Prostate gland (tissue), 2 donors: ENCODE data around the gene FRMD4A. TPM values are rescaled to one million over a fixed set of nuclear protein-coding genes. Genes with fewer than 3 reads are reported as not detected.

Experiments used
- DNase-seq: peaks from one replicate; pipeline ENCODE4 v3.0.0-alpha.2; 2019; ENCODE audit warnings: low spot score
- H3K27ac ChIP-seq, 2 donors: fragments of 200-600 bp; sonication (generic); 2 replicates each; pipeline ENCODE4 v1.5.1; 2017 to 2019
- H3K27me3 ChIP-seq: fragments of 200-600 bp; sonication (generic); replicated peaks from 2 replicates; pipeline ENCODE4 v1.5.1; 2019; ENCODE audit not compliant: insufficient read depth
- H3K36me3 ChIP-seq, 2 donors: fragments of 200-600 bp; sonication (generic); 1 replicate in 1 of 2; 2 replicates in 1 of 2; pipeline versions ENCODE4 v1.5.1 to v1.8.1; 2017 to 2019
- H3K4me1 ChIP-seq: fragments of 200-600 bp; sonication (generic); replicated peaks from 2 replicates; pipeline ENCODE4 v1.5.1; 2019
- H3K4me3 ChIP-seq, 2 donors: fragments of 200-600 bp; sonication (generic); 2 replicates each; pipeline ENCODE4 v1.5.1; 2017 to 2019
- H3K9me3 ChIP-seq: fragments of 200-600 bp; sonication (generic); 2 replicates; pipeline ENCODE4 v1.5.1; 2017
- POLR2A ChIP-seq: fragments of 450-650 bp; IDR thresholded peaks from one replicate; pipeline ENCODE4 v1.6.1; 2016; ENCODE audit warnings: antibody characterized with exemption, mild to moderate bottlenecking
- POLR2AphosphoS5 ChIP-seq: sonication (generic); formaldehyde crosslinking; IDR thresholded peaks from one replicate; pipeline ENCODE4 v1.6.1; 2017; ENCODE audit warnings: antibody characterized with exemption
- WGBS: methylation state at CpG from one replicate; pipeline ENCODE4 v1.1.5; 2018; 5-methylcytosine and 5-hydroxymethylcytosine counted together
- intact Hi-C: fragments of 100-400 bp; cut with DNase I; formaldehyde crosslinking; loops from one replicate; pipeline ENCODE4 v1.14.2; 2022
- total RNA-seq, 2 donors: library from RNA; depleted of rRNA; stranded (reverse); fragments of >200 nt; gene quantifications; one replicate each; pipeline ENCODE4 v1.1.0, GENCODE V29; 2016
- TF ChIP-seq, protein P1 (sequence below), 4 experiments: fragments of 200-600 bp in 2 of 4; fragments of 450-650 bp in 2 of 4; sonication (generic) in 2 of 4; IDR thresholded peaks; 1 replicate in 3 of 4; 2 replicates in 1 of 4; pipeline ENCODE4 v1.5.1; 2016 to 2019; ENCODE audit warnings: antibody characterized with exemption in 4 of 4, mild to moderate bottlenecking in 2 of 4, moderate library complexity in 2 of 4

The FRMD4A gene
- total RNA-seq, 2 donors from 2014 or later, result 38.0 to 53.2 TPM

DNA sequence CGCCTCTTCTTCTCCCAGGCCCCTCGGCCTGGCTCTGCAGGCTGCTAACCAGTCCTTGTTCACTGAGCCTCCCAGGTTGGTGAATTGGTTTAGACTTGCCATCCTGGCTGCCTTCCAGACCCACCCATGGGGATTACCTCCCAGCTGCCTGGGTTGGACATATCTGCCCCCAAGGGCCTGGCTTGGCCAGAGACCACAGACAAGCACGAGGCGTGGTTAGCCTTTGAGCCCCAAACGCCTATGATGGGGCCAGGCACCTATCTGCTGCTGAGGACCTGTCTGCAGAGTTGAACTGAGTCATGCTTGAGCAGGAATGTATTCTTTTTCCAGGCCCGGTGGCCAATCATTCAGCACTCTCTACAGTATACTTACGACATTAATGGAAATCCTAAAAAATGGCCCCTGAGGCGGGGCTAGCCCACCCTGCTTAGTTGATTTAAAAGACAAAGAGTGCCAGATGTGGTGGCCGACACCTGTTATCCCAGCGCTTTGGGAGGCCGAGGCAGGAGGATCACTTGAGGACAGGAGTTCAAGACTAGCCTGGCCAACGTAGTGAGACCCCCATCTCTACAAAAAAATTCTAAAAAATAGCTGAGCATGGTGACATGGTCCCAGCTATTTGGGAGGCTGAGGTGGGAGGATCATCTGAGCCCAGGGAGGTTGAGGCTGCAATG, 361.5 kb downstream of the FRMD4A start:
- H3K4me1 ChIP-seq, result no peaks in the 10 kb centered on the region
- no peak for DNase-seq
- no peaks in the 10 kb centered on the region for H3K9me3 ChIP-seq
- 80% methylated on average over 12 of the region's 12 CpGs for WGBS
- TF ChIP-seq POLR2AphosphoS5 (no peak), POLR2A (no peak)
- TF ChIP-seq, protein P1, sequence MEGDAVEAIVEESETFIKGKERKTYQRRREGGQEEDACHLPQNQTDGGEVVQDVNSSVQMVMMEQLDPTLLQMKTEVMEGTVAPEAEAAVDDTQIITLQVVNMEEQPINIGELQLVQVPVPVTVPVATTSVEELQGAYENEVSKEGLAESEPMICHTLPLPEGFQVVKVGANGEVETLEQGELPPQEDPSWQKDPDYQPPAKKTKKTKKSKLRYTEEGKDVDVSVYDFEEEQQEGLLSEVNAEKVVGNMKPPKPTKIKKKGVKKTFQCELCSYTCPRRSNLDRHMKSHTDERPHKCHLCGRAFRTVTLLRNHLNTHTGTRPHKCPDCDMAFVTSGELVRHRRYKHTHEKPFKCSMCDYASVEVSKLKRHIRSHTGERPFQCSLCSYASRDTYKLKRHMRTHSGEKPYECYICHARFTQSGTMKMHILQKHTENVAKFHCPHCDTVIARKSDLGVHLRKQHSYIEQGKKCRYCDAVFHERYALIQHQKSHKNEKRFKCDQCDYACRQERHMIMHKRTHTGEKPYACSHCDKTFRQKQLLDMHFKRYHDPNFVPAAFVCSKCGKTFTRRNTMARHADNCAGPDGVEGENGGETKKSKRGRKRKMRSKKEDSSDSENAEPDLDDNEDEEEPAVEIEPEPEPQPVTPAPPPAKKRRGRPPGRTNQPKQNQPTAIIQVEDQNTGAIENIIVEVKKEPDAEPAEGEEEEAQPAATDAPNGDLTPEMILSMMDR (IDR thresholded peaks at IDR 0.05), result no peak
- no peaks in the 10 kb centered on the region for H3K27me3 ChIP-seq
- no peak overlapping the region for H3K4me3 ChIP-seq
- no peaks in the 10 kb centered on the region for H3K36me3 ChIP-seq
- no peak overlapping the region for H3K27ac ChIP-seq
- intact Hi-C loops, result no loop called here

DNA sequence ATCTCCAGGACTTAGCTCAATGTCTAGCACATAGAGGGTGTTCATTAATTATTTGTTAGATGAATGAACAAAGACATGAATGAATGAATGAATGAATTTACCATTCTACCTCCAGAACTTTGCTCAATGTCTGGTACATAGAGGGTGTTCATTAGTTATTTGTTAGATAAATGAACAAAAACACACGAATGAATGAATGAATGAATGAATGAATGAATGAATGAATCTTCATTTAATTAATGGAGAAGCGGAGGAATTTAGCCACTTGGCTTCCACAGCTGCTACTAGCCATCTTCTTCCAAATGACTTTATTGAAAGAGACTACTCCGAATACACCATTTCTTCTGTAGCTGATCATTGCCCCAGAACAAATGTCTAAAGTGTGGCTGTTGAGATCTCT, 368.9 kb downstream of the FRMD4A start:
- Histone ChIP-seq H3K9me3 (no peaks in the 10 kb centered on the region), H3K4me3 (no peak overlapping the region), H3K36me3 (no peaks in the 10 kb centered on the region), H3K27me3 (no peaks in the 10 kb centered on the region), H3K4me1 (no peaks in the 10 kb centered on the region), H3K27ac (no peak overlapping the region)
- intact Hi-C loops, result no loop called here
- 88% methylated on average over 3 of the region's 3 CpGs for WGBS
- TF ChIP-seq POLR2A (no peak), POLR2AphosphoS5 (no peak)
- TF ChIP-seq, protein P1 (IDR thresholded peaks at IDR 0.05), result no peak
- DNase-seq, result no peak

DNA sequence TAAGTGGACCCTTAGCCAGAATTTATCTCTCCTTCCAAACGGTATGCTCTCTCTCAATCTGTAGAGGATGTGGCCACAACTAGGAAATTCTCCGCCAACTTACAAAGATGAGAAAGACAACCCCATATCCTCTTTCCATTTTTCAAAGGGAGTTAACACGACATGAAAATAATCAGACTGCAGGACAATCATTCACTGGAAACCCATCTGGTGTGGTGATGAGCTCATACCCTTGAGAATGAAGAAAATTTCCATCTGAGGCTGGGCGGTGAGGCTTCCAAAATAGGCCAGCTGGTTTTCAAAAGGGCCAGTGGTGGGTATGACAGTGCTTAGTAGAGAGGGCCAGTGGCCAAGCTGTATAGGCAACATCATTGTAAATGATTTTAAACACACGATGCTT, 369.6 kb downstream of the FRMD4A start:
- TF ChIP-seq, protein P1 (IDR thresholded peaks at IDR 0.05), result no peak
- TF ChIP-seq POLR2A, result no peak
- no peak for TF ChIP-seq POLR2AphosphoS5
- 63% methylated on average over 5 of the region's 5 CpGs for WGBS
- no peaks in the 10 kb centered on the region for H3K4me1 ChIP-seq

DNA sequence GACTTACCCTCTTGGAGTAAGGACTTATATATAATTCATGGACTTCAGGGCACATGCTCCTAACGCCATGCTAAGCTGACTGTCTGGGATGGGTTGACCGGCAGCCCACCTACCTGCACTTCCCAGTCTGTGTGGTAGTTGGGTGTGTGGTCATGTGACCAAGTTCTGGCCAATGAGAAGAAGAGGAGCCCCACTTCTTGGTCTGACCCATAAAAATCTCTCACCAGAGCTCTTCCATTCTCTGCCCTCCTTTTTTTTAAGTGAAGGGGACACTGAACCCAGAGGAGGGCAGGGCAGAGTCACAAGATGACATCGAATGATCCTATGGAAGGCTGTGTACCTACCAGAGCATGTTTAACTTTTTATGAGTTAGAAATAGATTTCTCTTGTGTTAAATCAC, 370.1 kb downstream of the FRMD4A start:
- Histone ChIP-seq H3K27me3 (no peaks in the 10 kb centered on the region), H3K4me1 (no peaks in the 10 kb centered on the region), H3K27ac (no peak overlapping the region)

More for the DNA sequence above, 369.6 kb downstream of the FRMD4A start:
- no peak for DNase-seq
- intact Hi-C loops, result no loop called here
- Histone ChIP-seq H3K4me3 (no peak overlapping the region), H3K36me3 (no peaks in the 10 kb centered on the region), H3K9me3 (no peaks in the 10 kb centered on the region), H3K27ac (no peak overlapping the region), H3K27me3 (no peaks in the 10 kb centered on the region)

More for the DNA sequence above, 370.1 kb downstream of the FRMD4A start:
- no peaks in the 10 kb centered on the region for H3K9me3 ChIP-seq
- TF ChIP-seq POLR2A, result no peak
- TF ChIP-seq POLR2AphosphoS5, result no peak
- TF ChIP-seq, protein P1 (IDR thresholded peaks at IDR 0.05), result no peak
- no peak overlapping the region for H3K4me3 ChIP-seq
- no peak for DNase-seq
- 85% methylated on average over 3 of the region's 3 CpGs for WGBS
- intact Hi-C loops, result no loop called here
- H3K36me3 ChIP-seq, result no peaks in the 10 kb centered on the region
